ENCODE results near the gene AKAP6. TPM values are rescaled to one million over a fixed set of nuclear protein-coding genes. Genes with fewer than 3 reads are reported as not detected.

AKAP6 gene
- total and polyA plus RNA-seq, 2 of the 8 experiments (the other 6 are each of a cell fraction or from before 2014, with no cell fraction given), result 0.09 to 0.89 TPM

- Histone ChIP-seq H2BK15ac (ENCODE audit: low read length) (no peak overlapping the region), H4K20me1 (replicated peaks in 1 of 2; ENCODE audit: control insufficient read depth in 1 of 2, insufficient read depth in 2 of 2, low read length in 2 of 2) (no peaks in the 10 kb centered on the region), H3K36me3 (ENCODE audit: control insufficient read depth in 2 of 4, insufficient read depth in 4 of 4, low read length in 3 of 4) (no peaks in the 10 kb centered on the region), H3K4me3 (ENCODE audit: extremely low read depth in 1 of 4, insufficient read depth in 2 of 4, low read depth in 3 of 4, low read length in 4 of 4) (no peak overlapping the region), H3K9me3 (ENCODE audit: insufficient read depth in 2 of 2, low read depth in 1 of 2, low read length in 1 of 2) (no peaks in the 10 kb centered on the region), H4K5ac (ENCODE audit: insufficient read length, low read depth, low read length) (no peak overlapping the region), H2BK12ac (ENCODE audit: low read depth, low read length) (no peak overlapping the region), H3K27me3 (replicated peaks in 1 of 4; ENCODE audit: control insufficient read depth in 3 of 4, extremely low read depth in 1 of 4, insufficient read depth in 3 of 4, low read length in 3 of 4) (no peaks in the 10 kb centered on the region), H3K56ac (replicated peaks; ENCODE audit: insufficient read length, low read depth, low read length) (no peak overlapping the region), H3K4me1 (replicated peaks in 1 of 4; ENCODE audit: control insufficient read depth in 3 of 4, insufficient read depth in 4 of 4, low read length in 3 of 4) (no peaks in the 10 kb centered on the region), H2AK5ac (ENCODE audit: low read depth, low read length) (no peak overlapping the region), H3K4me2 (ENCODE audit: insufficient read depth in 1 of 2, low read depth in 2 of 2, low read length in 2 of 2) (no peak overlapping the region), H3K4ac (replicated peaks; ENCODE audit: insufficient read length, low read depth, low read length) (no peak overlapping the region), H3K23me2 (ENCODE audit: low read depth, low read length) (no peaks in the 10 kb centered on the region), H2BK20ac (ENCODE audit: low read length) (no peak overlapping the region), H3K18ac (ENCODE audit: extremely low read depth, low read length) (no peak overlapping the region), H2BK120ac (replicated peaks; ENCODE audit: low read depth, low read length) (no peak overlapping the region), H4K91ac (replicated peaks; ENCODE audit: insufficient read length, low read length) (no peak overlapping the region), H3K14ac (ENCODE audit: insufficient read length) (no peak overlapping the region), H4K8ac (ENCODE audit: extremely low read depth, insufficient read depth, low read length) (no peak overlapping the region), H2BK5ac (ENCODE audit: low read depth, low read length) (no peak overlapping the region), H3K79me2 (ENCODE audit: control insufficient read depth in 1 of 2, insufficient read depth in 2 of 2, low read length in 2 of 2) (no peaks in the 10 kb centered on the region), H3K79me1 (ENCODE audit: low read depth, low read length) (no peaks in the 10 kb centered on the region), H3K27ac (ENCODE audit: low read depth, low read length) (no peak overlapping the region), H3K9ac (replicated peaks in 1 of 4; ENCODE audit: extremely low read depth in 1 of 4, low read depth in 3 of 4, low read length in 3 of 4) (no peak overlapping the region), H2AFZ (ENCODE audit: low read length) (no peak overlapping the region), H3K23ac (ENCODE audit: insufficient read length) (no peak overlapping the region)
- no peak for DNase-seq (ENCODE audit: low read depth in 1 of 2, low spot score in 2 of 2)
- ChIA-PET POLR2A (ENCODE audit: partially characterized antibody) (no interaction called here), CTCF (ENCODE audit: partially characterized antibody) (no interaction called here)
- 69% methylated on average over 3 of the region's 3 CpGs; no CpG with 5 or more reads in 1 of the 2 experiments for WGBS, 2 experiments (ENCODE audit: extremely low coverage in 1 of 2, insufficient coverage in 1 of 2, insufficient read length in 1 of 2, insufficient replicate concordance in 2 of 2, low coverage in 1 of 2, low lambda C conversion rate in 2 of 2, missing lambda C conversion rate in 1 of 2)
- FAIRE-seq, result no peak
- TF ChIP-seq YY1 (IDR thresholded peaks at IDR 0.05; ENCODE audit: low read depth, low read length) (no peak), RXRA (IDR thresholded peaks at IDR 0.05; ENCODE audit: insufficient read depth, low read depth, low read length) (no peak), CBX8 (IDR thresholded peaks at IDR 0.05; ENCODE audit: borderline replicate concordance, low read depth, low read length) (no peak), CTBP2 (IDR thresholded peaks at IDR 0.05; ENCODE audit: borderline replicate concordance, insufficient read depth, insufficient read length, low read length) (no peak), TCF12 (IDR thresholded peaks at IDR 0.05; ENCODE audit: low read depth, low read length) (no peak), BACH1 (IDR thresholded peaks at IDR 0.05; ENCODE audit: low read length) (no peak), ATF2 (IDR thresholded peaks at IDR 0.05; ENCODE audit: low read length) (no peak), SP2 (IDR thresholded peaks at IDR 0.05; ENCODE audit: low read length) (no peak), POU5F1 (IDR thresholded peaks at IDR 0.05; ENCODE audit: low read depth, low read length) (no peak), NANOG (IDR thresholded peaks at IDR 0.05; ENCODE audit: insufficient read depth, low read depth, low read length, poor library complexity, severe bottlenecking) (no peak), CHD1 (IDR thresholded peaks at IDR 0.05; ENCODE audit: low read depth, low read length) (no peak), SP4 (IDR thresholded peaks at IDR 0.05; ENCODE audit: low read length) (no peak), EGR1 (IDR thresholded peaks at IDR 0.05; ENCODE audit: borderline replicate concordance, low read depth, low read length) (no peak), JUN (IDR thresholded peaks at IDR 0.05; ENCODE audit: low read depth, low read length) (no peak), TAF1 (IDR thresholded peaks at IDR 0.05; ENCODE audit: low read depth, low read length) (no peak)
Observed at GRCh38 chr14:32458720-32459119, 129.6 kb downstream of the AKAP6 start.
